GM06990 (cell line): ENCODE results near the gene ELAVL1.
A peak's percentile ranks its signal among the peaks of the same experiment; 100 is the strongest.

Experiments used
- DNase-seq: peaks from one replicate; pipeline ENCODE4 v3.0.0-alpha.2; 2011; ENCODE audit not compliant: insufficient read length; ENCODE audit errors: extremely low read depth
- H3K27me3 ChIP-seq: replicated peaks from 2 replicates; pipeline ENCODE4 v1.6.0; 2011; ENCODE audit warnings: low read length; ENCODE audit not compliant: control insufficient read depth, insufficient read depth
- H3K36me3 ChIP-seq: 2 replicates; pipeline ENCODE4 v1.5.1; 2011; ENCODE audit warnings: low read length; ENCODE audit not compliant: control insufficient read depth, insufficient read depth
- H3K4me3 ChIP-seq: replicated peaks from 2 replicates; pipeline ENCODE4 v1.5.1; 2011; ENCODE audit warnings: low read depth, mild to moderate bottlenecking, control low read depth, low read length
- TF ChIP-seq, protein P1 (sequence below): IDR thresholded peaks from 2 replicates; pipeline ENCODE4 v1.5.1; 2011; ENCODE audit warnings: low read length, control low read depth, mild to moderate bottlenecking, inconsistent platforms; ENCODE audit not compliant: insufficient read depth, poor library complexity, severe bottlenecking

The ELAVL1 gene

DNA sequence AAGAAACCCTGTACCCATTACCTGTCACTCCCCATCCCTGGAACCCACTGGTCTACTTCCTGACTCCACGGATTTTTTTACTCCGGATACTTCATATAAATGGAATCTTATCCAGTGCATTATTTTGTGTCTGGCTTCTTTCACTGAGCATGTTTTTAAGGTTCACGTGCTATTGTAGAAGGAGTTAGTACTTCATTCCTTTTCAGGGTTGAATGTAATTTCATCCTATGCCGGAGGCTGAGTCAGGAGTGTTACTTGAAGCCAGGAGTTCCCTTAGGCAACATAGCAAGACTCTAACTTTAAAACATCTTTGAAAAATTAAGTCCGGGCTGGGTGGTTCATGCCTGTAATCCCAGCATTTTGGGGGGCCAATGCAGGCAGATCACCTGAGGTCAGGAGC lies 17.9 kb upstream of the ELAVL1 start:
- no peak for DNase-seq
- TF ChIP-seq, protein P1, sequence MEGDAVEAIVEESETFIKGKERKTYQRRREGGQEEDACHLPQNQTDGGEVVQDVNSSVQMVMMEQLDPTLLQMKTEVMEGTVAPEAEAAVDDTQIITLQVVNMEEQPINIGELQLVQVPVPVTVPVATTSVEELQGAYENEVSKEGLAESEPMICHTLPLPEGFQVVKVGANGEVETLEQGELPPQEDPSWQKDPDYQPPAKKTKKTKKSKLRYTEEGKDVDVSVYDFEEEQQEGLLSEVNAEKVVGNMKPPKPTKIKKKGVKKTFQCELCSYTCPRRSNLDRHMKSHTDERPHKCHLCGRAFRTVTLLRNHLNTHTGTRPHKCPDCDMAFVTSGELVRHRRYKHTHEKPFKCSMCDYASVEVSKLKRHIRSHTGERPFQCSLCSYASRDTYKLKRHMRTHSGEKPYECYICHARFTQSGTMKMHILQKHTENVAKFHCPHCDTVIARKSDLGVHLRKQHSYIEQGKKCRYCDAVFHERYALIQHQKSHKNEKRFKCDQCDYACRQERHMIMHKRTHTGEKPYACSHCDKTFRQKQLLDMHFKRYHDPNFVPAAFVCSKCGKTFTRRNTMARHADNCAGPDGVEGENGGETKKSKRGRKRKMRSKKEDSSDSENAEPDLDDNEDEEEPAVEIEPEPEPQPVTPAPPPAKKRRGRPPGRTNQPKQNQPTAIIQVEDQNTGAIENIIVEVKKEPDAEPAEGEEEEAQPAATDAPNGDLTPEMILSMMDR: no peak
- H3K36me3 ChIP-seq: no peaks in the 10 kb centered on the region
- no peaks in the 10 kb centered on the region for H3K27me3 ChIP-seq
- H3K4me3 ChIP-seq: no peak overlapping the region

DNA sequence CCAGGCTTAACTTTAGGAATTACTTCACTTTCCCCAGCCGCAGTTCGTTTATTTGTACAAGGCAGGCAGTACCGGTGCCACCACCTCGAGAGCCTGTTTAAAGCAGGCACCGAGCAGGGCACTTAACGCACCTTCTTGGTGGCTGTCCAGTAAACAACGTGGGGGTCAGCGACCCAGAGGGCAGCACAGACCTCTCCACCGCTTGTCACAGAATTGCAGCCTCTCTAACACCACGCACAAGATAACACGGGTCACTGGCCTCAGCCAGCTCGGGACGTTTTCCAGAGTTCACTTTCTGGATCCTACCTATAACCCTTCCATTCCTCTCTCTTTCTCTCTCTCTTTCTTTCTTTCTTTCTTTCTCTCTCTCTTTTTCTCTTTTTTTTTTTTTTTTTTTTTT lies 16.8 kb upstream of the ELAVL1 start:
- TF ChIP-seq, protein P1: no peak
- Histone ChIP-seq H3K4me3 (no peak overlapping the region), H3K36me3 (no peaks in the 10 kb centered on the region; the same call in 1 of the 2 replicates), H3K27me3 (no peaks in the 10 kb centered on the region)
- no peak for DNase-seq

DNA sequence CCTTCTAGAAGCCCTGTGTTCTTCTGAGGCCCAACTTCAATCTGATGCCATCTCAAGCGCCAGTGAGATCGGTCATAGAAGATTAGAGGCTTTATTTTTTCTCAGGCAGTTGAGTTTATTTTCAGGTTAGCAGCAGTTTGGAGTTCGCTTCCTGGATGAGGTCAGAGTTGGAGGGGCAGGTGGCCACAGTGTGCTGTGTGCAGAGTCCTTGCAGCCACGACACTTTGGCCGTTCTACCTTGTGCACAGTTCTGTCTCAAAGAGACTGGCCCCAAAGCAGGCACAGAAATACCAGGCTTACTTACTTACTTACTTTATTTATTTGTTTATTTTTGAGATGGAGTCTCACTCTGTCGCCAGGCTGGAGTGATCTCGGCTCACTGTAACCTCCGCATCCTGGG lies 15.9 kb upstream of the ELAVL1 start:
- TF ChIP-seq, protein P1: no peak
- no peak for DNase-seq

DNA sequence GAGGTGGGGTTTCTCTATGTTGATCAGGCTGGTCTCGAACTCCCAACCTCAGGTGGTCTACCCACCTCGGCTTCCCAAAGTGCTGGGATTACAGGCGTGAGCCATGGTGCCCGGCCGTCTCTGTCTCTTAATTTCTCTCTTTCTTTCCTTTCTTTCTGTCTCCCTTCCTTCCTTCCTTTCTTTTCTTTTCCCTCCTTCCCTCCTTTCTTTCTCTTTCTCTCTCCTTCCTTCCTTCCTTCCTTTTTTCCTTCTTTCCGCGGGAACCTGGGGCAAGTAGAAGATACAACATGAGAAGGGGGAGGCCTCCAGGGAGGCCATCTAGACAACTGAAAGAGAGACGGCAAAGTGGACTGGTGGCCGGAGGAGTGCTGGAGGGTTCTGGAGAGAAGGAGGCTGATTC lies 15.2 kb upstream of the ELAVL1 start:
- Histone ChIP-seq H3K36me3 (no peaks in the 10 kb centered on the region; the same call in 1 of the 2 replicates), H3K4me3 (no peak overlapping the region), H3K27me3 (no peaks in the 10 kb centered on the region)
- no peak for DNase-seq
- TF ChIP-seq, protein P1: no peak

More for the DNA sequence above, 15.9 kb upstream of the ELAVL1 start:
- Histone ChIP-seq H3K4me3 (no peak overlapping the region), H3K27me3 (no peaks in the 10 kb centered on the region), H3K36me3 (no peaks in the 10 kb centered on the region; the same call in 1 of the 2 replicates)

DNA sequence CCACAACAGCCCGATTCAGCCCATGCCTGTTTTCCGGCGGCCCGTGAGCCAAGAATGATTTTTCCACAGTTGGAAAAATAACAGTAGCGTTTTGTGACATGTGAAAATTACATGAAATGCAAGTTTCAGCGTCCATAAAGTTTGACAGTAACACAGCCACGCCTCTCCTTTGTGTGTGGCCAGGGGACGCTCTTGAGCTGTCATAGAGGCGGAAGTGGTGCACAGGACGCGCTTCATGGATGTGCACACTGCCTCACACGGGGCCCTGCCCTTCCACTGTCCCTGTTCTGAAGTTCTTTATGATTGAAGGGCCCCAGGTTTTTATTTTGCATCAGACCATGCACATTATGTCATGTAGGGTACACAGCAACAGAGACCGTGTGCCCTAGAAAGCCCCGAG lies 12.4 kb upstream of the ELAVL1 start:
- Histone ChIP-seq H3K4me3 (no peak overlapping the region), H3K27me3 (no peaks in the 10 kb centered on the region), H3K36me3 (no peaks in the 10 kb centered on the region; the same call in 1 of the 2 replicates)
- no peak for DNase-seq
- TF ChIP-seq, protein P1: peak; percentile 70

DNA sequence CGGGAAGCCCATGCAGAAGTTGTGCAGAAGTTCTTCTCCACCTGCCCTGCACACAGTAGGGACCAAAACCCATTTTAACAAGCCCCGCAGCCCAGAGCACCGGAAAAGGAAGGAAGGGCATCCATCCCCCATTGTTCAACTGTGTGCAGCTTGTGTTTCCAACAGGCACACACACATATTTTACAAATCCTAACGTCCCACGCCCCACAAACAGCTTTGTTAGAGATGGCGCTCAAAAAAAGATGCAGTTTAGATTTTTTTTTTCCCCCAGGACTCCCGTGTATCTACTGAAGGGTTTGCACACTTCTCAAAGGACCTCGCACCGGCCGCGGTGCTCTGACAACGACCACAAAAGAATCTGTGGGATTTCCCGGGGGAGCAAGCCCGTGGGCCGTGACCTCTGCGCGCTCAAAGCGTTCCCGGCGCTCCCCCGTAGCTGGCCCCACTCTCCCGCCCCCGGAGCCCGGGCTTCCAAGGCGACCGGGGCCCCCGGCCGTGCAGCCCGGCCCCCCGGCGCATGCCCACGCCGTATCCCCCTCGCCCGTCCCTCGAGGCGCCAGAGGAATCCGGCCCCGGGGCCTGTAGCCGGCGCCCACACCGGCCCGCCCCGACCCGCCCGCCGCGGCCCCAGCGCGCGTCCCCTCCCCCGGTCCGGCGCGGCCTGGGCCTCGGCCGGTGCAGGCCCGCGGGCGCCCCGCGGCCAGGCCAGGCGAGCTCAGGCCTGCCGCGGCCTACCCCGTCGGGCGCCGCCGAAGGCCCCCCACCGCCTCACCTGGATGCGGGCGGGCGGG lies 523 bp downstream of the ELAVL1 start:
- no peak for DNase-seq
- Histone ChIP-seq H3K4me3 (peak overlapping the region; percentile 66), H3K27me3 (no peaks in the 10 kb centered on the region), H3K36me3 (peaks cover 5% of the 10 kb centered on the region)
- TF ChIP-seq, protein P1: no peak
